GM12878 (cell line): ENCODE measurements around the gene MAP1A.

ENCODE experiments used
- CEBPB ChIP-seq, 2 experiments: fragments of 150-350 bp in 1 of 2; IDR thresholded peaks; 2 replicates each; pipeline ENCODE4 v1.6.1; 2012 to 2014; ENCODE audit warnings: low read depth in 2 of 2, low read length in 2 of 2, borderline replicate concordance in 1 of 2, inconsistent platforms in 1 of 2
- EGR1 ChIP-seq, 2 experiments: IDR thresholded peaks; 1 replicate in 1 of 2; 2 replicates in 1 of 2; pipeline ENCODE4 v1.6.1; 2011 to 2012; ENCODE audit warnings: low read depth in 2 of 2, low read length in 2 of 2, borderline replicate concordance in 1 of 2, mild to moderate bottlenecking in 1 of 2, moderate library complexity in 1 of 2
- FOXM1 ChIP-seq: IDR thresholded peaks from 2 replicates; pipeline ENCODE4 v1.6.1; 2012; ENCODE audit warnings: low read depth, mild to moderate bottlenecking, inconsistent platforms, low read length, moderate library complexity
- GABPA ChIP-seq: IDR thresholded peaks from 2 replicates; pipeline ENCODE4 v1.6.1; 2014; ENCODE audit warnings: antibody characterized with exemption, low read depth, mild to moderate bottlenecking, inconsistent platforms
- JUND ChIP-seq: IDR thresholded peaks from 2 replicates; pipeline ENCODE4 v1.6.1; 2012; ENCODE audit warnings: low read depth, mild to moderate bottlenecking, low read length, improper control_type of control experiment, moderate library complexity
- KLF5 ChIP-seq: fragments of 450-650 bp; IDR thresholded peaks from 2 replicates; pipeline ENCODE4 v1.6.1; 2014; ENCODE audit warnings: mild to moderate bottlenecking; ENCODE audit not compliant: partially characterized antibody
- NR2C1 ChIP-seq: fragments of 450-650 bp; IDR thresholded peaks from 2 replicates; pipeline ENCODE4 v1.6.1; 2017; ENCODE audit warnings: antibody characterized with exemption, mild to moderate bottlenecking, moderate library complexity
- NR2C2 ChIP-seq: IDR thresholded peaks from 2 replicates; pipeline ENCODE4 v1.6.1; 2011; ENCODE audit warnings: borderline replicate concordance, low read depth; ENCODE audit not compliant: control insufficient read depth, insufficient read length
- PML ChIP-seq: IDR thresholded peaks from 2 replicates; pipeline ENCODE4 v1.6.1; 2012; ENCODE audit warnings: low read length, inconsistent platforms
- TCF12 ChIP-seq: IDR thresholded peaks from 2 replicates; pipeline ENCODE4 v1.6.1; 2011; ENCODE audit warnings: low read depth, mild to moderate bottlenecking, low read length
- TF ChIP-seq, protein P1 (sequence below), 3 experiments: IDR thresholded peaks in 2 of 3; conservative IDR thresholded peaks in 1 of 3; 2 replicates each; pipeline ENCODE4 v1.5.1; 2011; ENCODE audit warnings: low read depth in 3 of 3, low read length in 3 of 3, mild to moderate bottlenecking in 3 of 3, control low read depth in 2 of 3, moderate library complexity in 2 of 3, inconsistent platforms in 1 of 3, mixed read lengths in 1 of 3; ENCODE audit not compliant: control insufficient read depth in 2 of 3, insufficient read depth in 1 of 3; ENCODE audit errors: extremely low read depth in 1 of 3
- TF ChIP-seq, protein P2 (sequence below): IDR thresholded peaks from 2 replicates; pipeline ENCODE4 v1.6.1; 2012; ENCODE audit warnings: low read depth, low read length, improper control_type of control experiment

DNA sequence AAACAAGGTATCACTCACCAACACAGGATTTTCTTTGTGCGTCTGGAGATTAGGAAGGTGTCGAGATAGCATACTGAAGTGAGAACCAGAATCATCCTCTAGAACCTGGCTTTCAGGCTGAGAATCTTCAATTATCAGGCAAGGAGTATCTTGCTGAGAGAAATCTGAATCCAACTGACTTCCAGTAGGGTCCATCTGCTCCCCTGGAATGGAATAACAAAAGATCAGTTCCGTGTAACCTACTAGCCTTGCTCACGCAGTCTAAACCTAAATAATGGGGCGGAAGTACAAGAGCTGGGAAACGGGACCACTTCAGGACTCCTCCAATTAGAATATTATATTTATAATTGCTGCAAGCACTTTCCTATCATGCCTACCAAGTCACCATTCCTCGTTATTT, 25.1 kb upstream of the MAP1A start:
- TF ChIP-seq CEBPB (IDR thresholded peaks at IDR 0.05; ENCODE audit: borderline replicate concordance in 1 of 2, low read depth in 2 of 2, low read length in 2 of 2) (no peak), NR2C1 (no peak), PML (no peak), FOXM1 (no peak), EGR1 (IDR thresholded peaks at IDR 0.05; ENCODE audit: borderline replicate concordance in 1 of 2, low read depth in 2 of 2, low read length in 2 of 2) (no peak), TCF12 (no peak), GABPA (no peak), JUND (no peak), NR2C2 (no peak), KLF5 (no peak)
- TF ChIP-seq, protein P1, sequence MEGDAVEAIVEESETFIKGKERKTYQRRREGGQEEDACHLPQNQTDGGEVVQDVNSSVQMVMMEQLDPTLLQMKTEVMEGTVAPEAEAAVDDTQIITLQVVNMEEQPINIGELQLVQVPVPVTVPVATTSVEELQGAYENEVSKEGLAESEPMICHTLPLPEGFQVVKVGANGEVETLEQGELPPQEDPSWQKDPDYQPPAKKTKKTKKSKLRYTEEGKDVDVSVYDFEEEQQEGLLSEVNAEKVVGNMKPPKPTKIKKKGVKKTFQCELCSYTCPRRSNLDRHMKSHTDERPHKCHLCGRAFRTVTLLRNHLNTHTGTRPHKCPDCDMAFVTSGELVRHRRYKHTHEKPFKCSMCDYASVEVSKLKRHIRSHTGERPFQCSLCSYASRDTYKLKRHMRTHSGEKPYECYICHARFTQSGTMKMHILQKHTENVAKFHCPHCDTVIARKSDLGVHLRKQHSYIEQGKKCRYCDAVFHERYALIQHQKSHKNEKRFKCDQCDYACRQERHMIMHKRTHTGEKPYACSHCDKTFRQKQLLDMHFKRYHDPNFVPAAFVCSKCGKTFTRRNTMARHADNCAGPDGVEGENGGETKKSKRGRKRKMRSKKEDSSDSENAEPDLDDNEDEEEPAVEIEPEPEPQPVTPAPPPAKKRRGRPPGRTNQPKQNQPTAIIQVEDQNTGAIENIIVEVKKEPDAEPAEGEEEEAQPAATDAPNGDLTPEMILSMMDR (IDR thresholded peaks at IDR 0.05 in 2 of 3, conservative IDR thresholded peaks at IDR 0.05 in 1 of 3; ENCODE audit: control insufficient read depth in 2 of 3, extremely low read depth in 1 of 3, insufficient read depth in 1 of 3, low read depth in 3 of 3, low read length in 3 of 3), result no peak
- TF ChIP-seq, protein P2, sequence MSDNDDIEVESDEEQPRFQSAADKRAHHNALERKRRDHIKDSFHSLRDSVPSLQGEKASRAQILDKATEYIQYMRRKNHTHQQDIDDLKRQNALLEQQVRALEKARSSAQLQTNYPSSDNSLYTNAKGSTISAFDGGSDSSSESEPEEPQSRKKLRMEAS, result no peak
